Measurements from ENCODE around the gene RGR. TPM values are rescaled to one million over a fixed set of nuclear protein-coding genes. Genes with fewer than 3 reads are reported as not detected.

Gene RGR
- total RNA-seq, 1 donor from 2014 or later, result 1.9 TPM

DNA sequence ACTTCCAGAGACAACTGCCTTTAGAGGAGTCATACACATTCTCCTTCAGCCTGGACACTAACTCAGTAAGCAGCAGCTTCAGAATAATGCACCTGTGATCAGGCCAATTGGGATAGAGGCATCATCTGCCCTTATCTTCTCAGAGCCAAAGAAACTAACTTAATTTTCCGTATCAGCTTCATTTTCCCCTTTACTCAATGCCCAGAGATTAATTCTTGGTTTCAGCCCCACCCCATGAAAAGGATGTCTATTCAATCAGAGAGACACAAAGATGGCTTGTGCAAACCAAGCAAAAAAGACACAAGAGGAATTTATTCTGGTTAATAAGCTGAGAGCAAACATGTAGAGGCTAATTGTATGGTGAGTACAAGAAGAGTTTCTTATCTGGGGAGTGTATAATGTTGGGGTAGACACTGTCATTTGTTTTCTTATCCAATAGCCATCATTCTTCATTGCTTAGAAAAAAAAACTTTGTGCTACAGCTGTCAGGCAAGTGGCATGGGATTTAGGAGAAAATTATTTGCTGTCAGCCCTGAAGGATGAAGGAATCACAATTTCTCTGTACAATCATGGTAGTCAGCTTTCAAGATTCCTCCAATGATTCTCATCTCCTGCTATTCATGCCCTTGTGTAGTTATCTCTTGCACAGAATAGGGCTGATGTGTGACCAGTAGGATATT is 44.8 kb downstream of the RGR start:
- H3K27me3 Mint-ChIP-seq (ENCODE audit: insufficient read depth, low read depth), result peaks cover 2% of the 10 kb centered on the region
- no peaks in the 10 kb centered on the region for H3K9me3 Mint-ChIP-seq
- H3F3A ChIP-seq (ENCODE audit: low read depth), result no peaks in the 10 kb centered on the region
- no peaks in the 10 kb centered on the region for H3K36me3 Mint-ChIP-seq
- no peaks in the 10 kb centered on the region for H3K4me1 Mint-ChIP-seq
- H4K20me1 ChIP-seq (ENCODE audit: low read depth), result peaks cover 14% of the 10 kb centered on the region
- no peaks in the 10 kb centered on the region for H3K4me1 ChIP-seq
- H3K79me2 ChIP-seq (ENCODE audit: low read depth), result no peaks in the 10 kb centered on the region
- H3K27me3 ChIP-seq, result no peaks in the 10 kb centered on the region
- no peak overlapping the region for H3K27ac ChIP-seq
- no peak overlapping the region for H3K27ac Mint-ChIP-seq
- H3K9me3 ChIP-seq (ENCODE audit: low read depth), result no peaks in the 10 kb centered on the region
- DNase-seq (ENCODE audit: low spot score), result no peak
- H3K4me3 ChIP-seq, result no peak overlapping the region
- H2AFZ ChIP-seq (replicated peaks), result no peak overlapping the region
- no peaks in the 10 kb centered on the region for H3K36me3 ChIP-seq
- H3K9ac ChIP-seq, result no peak overlapping the region
- no peak overlapping the region for H3K4me3 Mint-ChIP-seq
- H3K4me2 ChIP-seq, result no peak overlapping the region
- TF ChIP-seq EZH2phosphoT487 (IDR thresholded peaks at IDR 0.05) (no peak), EZH2 (IDR thresholded peaks at IDR 0.05) (no peak)
- TF ChIP-seq, protein P1, sequence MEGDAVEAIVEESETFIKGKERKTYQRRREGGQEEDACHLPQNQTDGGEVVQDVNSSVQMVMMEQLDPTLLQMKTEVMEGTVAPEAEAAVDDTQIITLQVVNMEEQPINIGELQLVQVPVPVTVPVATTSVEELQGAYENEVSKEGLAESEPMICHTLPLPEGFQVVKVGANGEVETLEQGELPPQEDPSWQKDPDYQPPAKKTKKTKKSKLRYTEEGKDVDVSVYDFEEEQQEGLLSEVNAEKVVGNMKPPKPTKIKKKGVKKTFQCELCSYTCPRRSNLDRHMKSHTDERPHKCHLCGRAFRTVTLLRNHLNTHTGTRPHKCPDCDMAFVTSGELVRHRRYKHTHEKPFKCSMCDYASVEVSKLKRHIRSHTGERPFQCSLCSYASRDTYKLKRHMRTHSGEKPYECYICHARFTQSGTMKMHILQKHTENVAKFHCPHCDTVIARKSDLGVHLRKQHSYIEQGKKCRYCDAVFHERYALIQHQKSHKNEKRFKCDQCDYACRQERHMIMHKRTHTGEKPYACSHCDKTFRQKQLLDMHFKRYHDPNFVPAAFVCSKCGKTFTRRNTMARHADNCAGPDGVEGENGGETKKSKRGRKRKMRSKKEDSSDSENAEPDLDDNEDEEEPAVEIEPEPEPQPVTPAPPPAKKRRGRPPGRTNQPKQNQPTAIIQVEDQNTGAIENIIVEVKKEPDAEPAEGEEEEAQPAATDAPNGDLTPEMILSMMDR (IDR thresholded peaks at IDR 0.05), result no peak

DNA sequence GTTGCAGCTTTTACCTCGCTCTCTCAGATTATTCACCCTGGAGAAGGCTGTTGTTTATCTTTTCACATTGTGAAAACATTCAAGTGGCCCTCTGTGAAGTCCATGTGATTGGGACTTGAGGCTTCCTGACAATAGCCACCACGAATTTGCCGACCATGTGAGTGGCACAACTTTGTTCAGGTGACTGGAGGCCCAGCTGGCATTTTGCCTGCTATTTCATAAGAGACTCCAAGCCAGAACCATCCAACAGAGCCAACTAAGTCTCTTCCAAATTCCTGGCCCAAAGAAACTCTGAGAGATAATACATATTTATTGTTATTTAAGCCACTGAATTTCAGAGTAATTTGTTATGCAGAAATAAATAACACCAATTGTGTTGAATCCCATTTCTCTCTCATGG is 45.4 kb downstream of the RGR start:
- H3K27me3 Mint-ChIP-seq (ENCODE audit: insufficient read depth, low read depth), result peaks cover 2% of the 10 kb centered on the region
- Histone ChIP-seq H3K4me2 (no peak overlapping the region), H3K79me2 (ENCODE audit: low read depth) (no peaks in the 10 kb centered on the region), H3K9ac (no peak overlapping the region), H3K4me1 (no peaks in the 10 kb centered on the region), H3F3A (ENCODE audit: low read depth) (no peaks in the 10 kb centered on the region), H3K9me3 (ENCODE audit: low read depth) (no peaks in the 10 kb centered on the region), H3K27me3 (no peaks in the 10 kb centered on the region), H3K36me3 (no peaks in the 10 kb centered on the region), H4K20me1 (ENCODE audit: low read depth) (peaks cover 14% of the 10 kb centered on the region), H2AFZ (replicated peaks) (no peak overlapping the region), H3K4me3 (no peak overlapping the region), H3K27ac (no peak overlapping the region)
- no peaks in the 10 kb centered on the region for H3K36me3 Mint-ChIP-seq
- TF ChIP-seq, protein P1 (IDR thresholded peaks at IDR 0.05), result no peak
- TF ChIP-seq EZH2phosphoT487 (IDR thresholded peaks at IDR 0.05) (no peak), EZH2 (IDR thresholded peaks at IDR 0.05) (no peak)
- DNase-seq (ENCODE audit: low spot score), result no peak
- no peaks in the 10 kb centered on the region for H3K4me1 Mint-ChIP-seq
- no peak overlapping the region for H3K4me3 Mint-ChIP-seq
- no peak overlapping the region for H3K27ac Mint-ChIP-seq
- H3K9me3 Mint-ChIP-seq, result no peaks in the 10 kb centered on the region

DNA sequence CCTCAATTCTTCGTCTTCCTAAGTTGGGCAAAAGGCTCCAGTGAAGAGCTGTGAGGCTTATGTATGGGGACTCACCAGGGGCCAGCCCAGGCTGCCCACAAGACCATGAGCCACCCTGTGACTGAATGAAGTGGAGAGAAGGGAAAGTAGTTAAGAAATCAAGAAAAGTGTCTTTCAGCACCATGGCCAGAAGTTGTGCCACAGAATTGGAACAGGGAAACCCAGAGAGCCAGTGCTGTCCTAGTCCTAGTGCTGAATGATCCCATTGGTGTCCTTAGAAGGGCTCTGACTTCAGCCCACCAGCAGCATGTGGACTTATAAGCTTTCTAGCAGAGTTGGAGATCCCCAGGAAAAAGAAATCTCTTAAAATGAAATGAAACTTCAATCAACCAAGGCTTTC is 46.5 kb downstream of the RGR start:
- no peak overlapping the region for H3K9ac ChIP-seq
- H3K4me3 ChIP-seq, result no peak overlapping the region
- H3K9me3 ChIP-seq (ENCODE audit: low read depth), result no peaks in the 10 kb centered on the region
- H3K27ac Mint-ChIP-seq, result no peak overlapping the region
- no peak overlapping the region for H3K4me3 Mint-ChIP-seq
- TF ChIP-seq EZH2 (IDR thresholded peaks at IDR 0.05) (no peak), EZH2phosphoT487 (IDR thresholded peaks at IDR 0.05) (no peak)
- TF ChIP-seq, protein P1 (IDR thresholded peaks at IDR 0.05), result no peak
- no peak overlapping the region for H2AFZ ChIP-seq (replicated peaks)
- H4K20me1 ChIP-seq (ENCODE audit: low read depth), result peaks cover 14% of the 10 kb centered on the region
- H3F3A ChIP-seq (ENCODE audit: low read depth), result no peaks in the 10 kb centered on the region
- H3K4me1 Mint-ChIP-seq, result no peaks in the 10 kb centered on the region
- no peaks in the 10 kb centered on the region for H3K36me3 ChIP-seq
- peak; percentile 83 for DNase-seq (ENCODE audit: low spot score)
- H3K79me2 ChIP-seq (ENCODE audit: low read depth), result no peaks in the 10 kb centered on the region
- peaks cover 2% of the 10 kb centered on the region for H3K27me3 Mint-ChIP-seq (ENCODE audit: insufficient read depth, low read depth)
- H3K27ac ChIP-seq, result no peak overlapping the region
- H3K36me3 Mint-ChIP-seq, result no peaks in the 10 kb centered on the region
- no peaks in the 10 kb centered on the region for H3K27me3 ChIP-seq
- no peak overlapping the region for H3K4me2 ChIP-seq
- no peaks in the 10 kb centered on the region for H3K9me3 Mint-ChIP-seq
- H3K4me1 ChIP-seq, result peaks cover 3% of the 10 kb centered on the region
